Kidney epithelial cell (primary cell): ENCODE results near the gene PKP1. TPM values are rescaled to one million over a fixed set of nuclear protein-coding genes. Genes with fewer than 3 reads are reported as not detected.

Experiments used
- DNase-seq: peaks from one replicate; pipeline ENCODE4 v3.0.0-alpha.2; 2010; ENCODE audit warnings: low read depth
- H3K27me3 ChIP-seq: 2 replicates; pipeline ENCODE4 v1.6.0; 2011; ENCODE audit warnings: low read length; ENCODE audit not compliant: control insufficient read depth, insufficient read depth
- H3K36me3 ChIP-seq: 2 replicates; pipeline ENCODE4 v1.5.1; 2011; ENCODE audit warnings: low read length; ENCODE audit not compliant: control insufficient read depth, insufficient read depth
- H3K4me3 ChIP-seq: 2 replicates; pipeline ENCODE4 v1.5.1; 2011; ENCODE audit warnings: low read depth, mild to moderate bottlenecking, control low read depth, low read length
- total RNA-seq: library from RNA; depleted of rRNA; stranded (reverse); fragments of >200 nt; gene quantifications from 2 replicates; pipeline ENCODE4 v1.2.3, GENCODE V29; 2015
- TF ChIP-seq, protein P1 (sequence below): IDR thresholded peaks from 2 replicates; pipeline ENCODE4 v1.5.1; 2011; ENCODE audit warnings: mild to moderate bottlenecking, moderate library complexity, low read length, control low read depth, inconsistent platforms; ENCODE audit not compliant: insufficient read depth, poor library complexity, severe bottlenecking

PKP1 gene
- total RNA-seq, 1 donor from 2014 or later, result 8.7 TPM

DNA sequence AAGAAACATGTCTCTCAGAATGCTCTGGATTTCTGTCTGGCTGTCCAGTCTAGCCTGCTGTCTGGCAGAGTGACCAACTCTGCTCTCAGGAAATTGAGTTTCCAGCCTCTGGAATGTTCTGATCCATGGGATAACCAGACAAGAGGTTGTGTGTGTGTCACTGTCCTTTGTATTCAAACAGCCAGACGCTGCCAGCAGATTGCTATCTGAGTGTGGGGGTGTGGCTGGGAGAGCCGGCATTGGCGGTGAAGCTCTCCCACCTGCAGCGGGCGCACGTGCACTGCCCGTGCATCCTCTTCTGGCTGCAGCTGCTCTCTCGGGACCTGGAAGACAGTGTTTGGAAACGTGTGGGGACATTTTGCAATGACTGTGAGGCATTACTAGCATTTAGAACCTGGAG, 26.1 kb downstream of the PKP1 start:
- TF ChIP-seq, protein P1, sequence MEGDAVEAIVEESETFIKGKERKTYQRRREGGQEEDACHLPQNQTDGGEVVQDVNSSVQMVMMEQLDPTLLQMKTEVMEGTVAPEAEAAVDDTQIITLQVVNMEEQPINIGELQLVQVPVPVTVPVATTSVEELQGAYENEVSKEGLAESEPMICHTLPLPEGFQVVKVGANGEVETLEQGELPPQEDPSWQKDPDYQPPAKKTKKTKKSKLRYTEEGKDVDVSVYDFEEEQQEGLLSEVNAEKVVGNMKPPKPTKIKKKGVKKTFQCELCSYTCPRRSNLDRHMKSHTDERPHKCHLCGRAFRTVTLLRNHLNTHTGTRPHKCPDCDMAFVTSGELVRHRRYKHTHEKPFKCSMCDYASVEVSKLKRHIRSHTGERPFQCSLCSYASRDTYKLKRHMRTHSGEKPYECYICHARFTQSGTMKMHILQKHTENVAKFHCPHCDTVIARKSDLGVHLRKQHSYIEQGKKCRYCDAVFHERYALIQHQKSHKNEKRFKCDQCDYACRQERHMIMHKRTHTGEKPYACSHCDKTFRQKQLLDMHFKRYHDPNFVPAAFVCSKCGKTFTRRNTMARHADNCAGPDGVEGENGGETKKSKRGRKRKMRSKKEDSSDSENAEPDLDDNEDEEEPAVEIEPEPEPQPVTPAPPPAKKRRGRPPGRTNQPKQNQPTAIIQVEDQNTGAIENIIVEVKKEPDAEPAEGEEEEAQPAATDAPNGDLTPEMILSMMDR, result peak; percentile 18
- peaks cover 17% of the 10 kb centered on the region for H3K27me3 ChIP-seq
- H3K4me3 ChIP-seq, result no peak overlapping the region
- H3K36me3 ChIP-seq, result no peaks in the 10 kb centered on the region
- peak; percentile 29 for DNase-seq

DNA sequence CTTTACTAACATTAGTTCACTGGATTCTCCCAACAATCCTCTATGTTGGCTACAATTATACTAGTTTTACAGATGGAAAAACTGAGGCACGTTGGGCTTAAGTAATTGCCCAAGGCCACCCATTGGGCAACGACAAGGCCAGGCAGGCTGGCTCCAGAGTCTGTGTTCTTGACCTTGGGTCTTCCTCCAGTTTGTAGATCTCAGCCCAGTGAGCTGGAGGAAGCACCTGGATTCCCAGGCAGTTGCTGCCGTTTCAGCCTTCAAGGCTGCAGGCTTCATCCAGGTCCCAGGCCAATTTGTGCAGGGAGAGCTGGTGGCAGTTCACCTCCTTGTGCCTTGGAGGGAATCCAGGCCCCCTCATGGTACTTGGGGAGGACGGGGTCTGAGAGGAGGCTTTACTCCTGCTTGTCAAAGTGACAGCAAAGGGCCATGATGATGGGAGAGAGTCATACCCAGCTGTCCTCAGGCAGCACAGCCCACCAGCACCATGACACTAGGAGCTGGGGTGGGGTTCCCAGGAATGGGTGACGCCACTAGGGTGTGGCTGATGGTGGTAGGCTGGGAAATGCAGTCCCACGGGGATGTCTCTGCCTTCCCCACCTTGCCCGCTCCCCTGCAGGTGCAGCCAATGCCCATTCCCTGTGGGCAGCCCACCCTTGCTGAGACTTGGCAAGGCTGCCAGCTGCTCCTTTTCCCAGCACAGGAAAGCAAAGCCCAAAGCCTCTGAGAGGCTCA, 27.1 kb downstream of the PKP1 start:
- TF ChIP-seq, protein P1, result no peak
- DNase-seq, result no peak
- Histone ChIP-seq H3K4me3 (no peak overlapping the region), H3K27me3 (peaks cover 17% of the 10 kb centered on the region), H3K36me3 (no peaks in the 10 kb centered on the region)

GRCh38 chr1:201310986-201311355, 27.7 kb downstream of the PKP1 start:
- TF ChIP-seq, protein P1, result no peak
- no peak overlapping the region for H3K4me3 ChIP-seq
- DNase-seq, result no peak

GRCh38 chr1:201311356-201312011, 28.2 kb downstream of the PKP1 start:
- Histone ChIP-seq H3K36me3 (no peaks in the 10 kb centered on the region), H3K4me3 (no peak overlapping the region), H3K27me3 (peaks cover 17% of the 10 kb centered on the region)
- TF ChIP-seq, protein P1, result no peak
- DNase-seq, result no peak

More at GRCh38 chr1:201310986-201311355, 27.7 kb downstream of the PKP1 start:
- peaks cover 17% of the 10 kb centered on the region for H3K27me3 ChIP-seq
- H3K36me3 ChIP-seq, result no peaks in the 10 kb centered on the region

- Histone ChIP-seq H3K4me3 (no peak overlapping the region), H3K36me3 (no peaks in the 10 kb centered on the region), H3K27me3 (peaks cover 17% of the 10 kb centered on the region)
- TF ChIP-seq, protein P1, result no peak
- no peak for DNase-seq
These were observed 29.0 kb downstream of the PKP1 start for GRCh38 chr1:201312298-201312697.
